ENCODE measurements around the gene NFXL1. TPM values are rescaled to one million over a fixed set of nuclear protein-coding genes. Genes with fewer than 3 reads are reported as not detected.

The NFXL1 gene
- total RNA-seq, 1 experiment from 2014 or later = 22.5 TPM

GRCh38 chr4:47816748-47817147 lies 97.6 kb downstream of the NFXL1 start:
- Histone ChIP-seq H3K4me1 (no peaks in the 10 kb centered on the region), H3K27me3 (replicated peaks; ENCODE audit: control insufficient read depth, insufficient read depth, low read length) (no peaks in the 10 kb centered on the region), H3K4me3 (ENCODE audit: low read depth, low read length) (no peak overlapping the region), H3K9me3 (no peaks in the 10 kb centered on the region), H3K36me3 (ENCODE audit: control insufficient read depth, insufficient read depth, low read length) (no peaks in the 10 kb centered on the region)
- Mint-ChIP-seq H3K36me3 (ENCODE audit: insufficient read depth, unreplicated experiment) (no peaks in the 10 kb centered on the region), H3K27me3 (ENCODE audit: insufficient read depth, unreplicated experiment) (peaks cover 8% of the 10 kb centered on the region), H3K4me1 (ENCODE audit: low read depth, unreplicated experiment) (no peaks in the 10 kb centered on the region), H3K27ac (ENCODE audit: unreplicated experiment) (no peak overlapping the region), H3K9me3 (ENCODE audit: unreplicated experiment) (no peaks in the 10 kb centered on the region), H3K4me3 (ENCODE audit: unreplicated experiment) (no peak overlapping the region)
- CTCF ChIA-PET = no interaction called here
- TF ChIP-seq CTCF (IDR thresholded peaks at IDR 0.05; ENCODE audit: insufficient read depth in 1 of 2, low read depth in 1 of 2, low read length in 1 of 2, severe bottlenecking in 1 of 2, unreplicated experiment in 1 of 2) = no peak
- DNase-seq = no peak
- POLR2A ChIA-PET = no interaction called here
- no TSS peak for BruUV-seq (replicated peaks)
- intact Hi-C loops (cut with micrococcal nuclease; ENCODE audit: unreplicated experiment) = no loop called here

- H3K9me3 ChIP-seq = no peaks in the 10 kb centered on the region
- POLR2A ChIA-PET = no interaction called here
- BruUV-seq (replicated peaks) = no TSS peak
- intact Hi-C loops (cut with micrococcal nuclease; ENCODE audit: unreplicated experiment) = no loop called here
- H3K4me3 Mint-ChIP-seq (ENCODE audit: unreplicated experiment) = no peak overlapping the region
- no peaks in the 10 kb centered on the region for H3K4me1 Mint-ChIP-seq (ENCODE audit: low read depth, unreplicated experiment)
- no peaks in the 10 kb centered on the region for H3K36me3 ChIP-seq (ENCODE audit: control insufficient read depth, insufficient read depth, low read length)
- CTCF ChIA-PET = interaction anchor here (1.1 kb wide), 1 partner anchor 22 kb away, joined by 3 read pairs; no protein-coding TSS in a partner anchor
- H3K4me3 ChIP-seq (ENCODE audit: low read depth, low read length) = no peak overlapping the region
- DNase-seq = no peak
- H3K27ac Mint-ChIP-seq (ENCODE audit: unreplicated experiment) = no peak overlapping the region
- H3K4me1 ChIP-seq = no peaks in the 10 kb centered on the region
- H3K9me3 Mint-ChIP-seq (ENCODE audit: unreplicated experiment) = no peaks in the 10 kb centered on the region
- no peak for TF ChIP-seq CTCF (IDR thresholded peaks at IDR 0.05; ENCODE audit: insufficient read depth in 1 of 2, low read depth in 1 of 2, low read length in 1 of 2, severe bottlenecking in 1 of 2, unreplicated experiment in 1 of 2)
- no peaks in the 10 kb centered on the region for H3K27me3 ChIP-seq (replicated peaks; ENCODE audit: control insufficient read depth, insufficient read depth, low read length)
- H3K27me3 Mint-ChIP-seq (ENCODE audit: insufficient read depth, unreplicated experiment) = peaks cover 10% of the 10 kb centered on the region
- H3K36me3 Mint-ChIP-seq (ENCODE audit: insufficient read depth, unreplicated experiment) = no peaks in the 10 kb centered on the region
These were observed 99.6 kb downstream of the NFXL1 start for GRCh38 chr4:47814618-47815295.

- Mint-ChIP-seq H3K27me3 (ENCODE audit: insufficient read depth, unreplicated experiment) (peaks cover 5% of the 10 kb centered on the region), H3K36me3 (ENCODE audit: insufficient read depth, unreplicated experiment) (no peaks in the 10 kb centered on the region), H3K9me3 (ENCODE audit: unreplicated experiment) (no peaks in the 10 kb centered on the region), H3K27ac (ENCODE audit: unreplicated experiment) (no peak overlapping the region), H3K4me1 (ENCODE audit: low read depth, unreplicated experiment) (no peaks in the 10 kb centered on the region), H3K4me3 (ENCODE audit: unreplicated experiment) (no peak overlapping the region)
- DNase-seq = no peak
- intact Hi-C loops (cut with micrococcal nuclease; ENCODE audit: unreplicated experiment) = no loop called here
- ChIA-PET POLR2A (no interaction called here), CTCF (no interaction called here)
- H3K4me3 ChIP-seq (ENCODE audit: low read depth, low read length) = no peak overlapping the region
- H3K36me3 ChIP-seq (ENCODE audit: control insufficient read depth, insufficient read depth, low read length) = no peaks in the 10 kb centered on the region
- TF ChIP-seq CTCF (IDR thresholded peaks at IDR 0.05; ENCODE audit: insufficient read depth in 1 of 2, low read depth in 1 of 2, low read length in 1 of 2, severe bottlenecking in 1 of 2, unreplicated experiment in 1 of 2) = no peak
- no peaks in the 10 kb centered on the region for H3K9me3 ChIP-seq
- H3K4me1 ChIP-seq = no peaks in the 10 kb centered on the region
- no peaks in the 10 kb centered on the region for H3K27me3 ChIP-seq (replicated peaks; ENCODE audit: control insufficient read depth, insufficient read depth, low read length)
- no TSS peak for BruUV-seq (replicated peaks)
These were observed 104.7 kb downstream of the NFXL1 start for GRCh38 chr4:47809654-47810203.

All from Caco-2 (cell line).